HEK293 (cell line): ENCODE data around the gene UST.

Experiments used
- MZF1 ChIP-seq: fragments of 450-650 bp; formaldehyde crosslinking; IDR thresholded peaks from 2 replicates; pipeline ENCODE4 v1.5.1; 2017; ENCODE audit warnings: missing biosample characterization, missing genetic modification characterization, borderline replicate concordance
- REST ChIP-seq: fragments of 450-650 bp; formaldehyde crosslinking; IDR thresholded peaks from 2 replicates; pipeline ENCODE4 v1.5.1; 2016; ENCODE audit warnings: missing biosample characterization, missing genetic modification characterization
- ZBTB17 ChIP-seq: fragments of 450-650 bp; formaldehyde crosslinking; IDR thresholded peaks from 2 replicates; pipeline ENCODE4 v1.5.1; 2016; ENCODE audit warnings: missing biosample characterization, missing genetic modification characterization
- ZBTB20 ChIP-seq: fragments of 450-650 bp; formaldehyde crosslinking; IDR thresholded peaks from 2 replicates; pipeline ENCODE4 v1.5.1; 2016; ENCODE audit warnings: missing biosample characterization, missing genetic modification characterization
- ZNF184 ChIP-seq: fragments of 450-650 bp; IDR thresholded peaks from 2 replicates; pipeline ENCODE4 v1.5.1; 2018; ENCODE audit warnings: missing biosample characterization, mild to moderate bottlenecking, missing genetic modification characterization
- ZNF280C ChIP-seq: fragments of 450-650 bp; formaldehyde crosslinking; IDR thresholded peaks from 2 replicates; pipeline ENCODE4 v1.5.1; 2016; ENCODE audit warnings: missing biosample characterization, missing genetic modification characterization
- ZNF335 ChIP-seq: fragments of 450-650 bp; formaldehyde crosslinking; conservative IDR thresholded peaks from 2 replicates; pipeline ENCODE4 v1.5.1; 2016; ENCODE audit warnings: missing biosample characterization, missing genetic modification characterization
- ZNF664 ChIP-seq: fragments of 450-650 bp; formaldehyde crosslinking; IDR thresholded peaks from 2 replicates; pipeline ENCODE4 v1.5.1; 2016; ENCODE audit warnings: missing biosample characterization, missing genetic modification characterization
- ZNF692 ChIP-seq: fragments of 450-650 bp; formaldehyde crosslinking; IDR thresholded peaks from 2 replicates; pipeline ENCODE4 v1.5.1; 2016; ENCODE audit warnings: missing biosample characterization, missing genetic modification characterization
- TF ChIP-seq, protein P1 (sequence below): fragments of 450-650 bp; formaldehyde crosslinking; IDR thresholded peaks from 2 replicates; pipeline ENCODE4 v1.5.1; 2016; ENCODE audit warnings: missing biosample characterization, missing genetic modification characterization
- TF ChIP-seq, protein P2 (sequence below): fragments of 450-650 bp; formaldehyde crosslinking; IDR thresholded peaks from 2 replicates; pipeline ENCODE4 v1.5.1; 2017; ENCODE audit warnings: missing biosample characterization, missing genetic modification characterization
- TF ChIP-seq, protein P3 (sequence below): fragments of 450-650 bp; formaldehyde crosslinking; IDR thresholded peaks from 2 replicates; pipeline ENCODE4 v1.5.1; 2016; ENCODE audit warnings: missing biosample characterization, missing genetic modification characterization, borderline replicate concordance
- TF ChIP-seq, protein P4 (sequence below): fragments of 450-650 bp; formaldehyde crosslinking; IDR thresholded peaks from 2 replicates; pipeline ENCODE4 v1.5.1; 2016; ENCODE audit warnings: missing biosample characterization, missing genetic modification characterization

DNA sequence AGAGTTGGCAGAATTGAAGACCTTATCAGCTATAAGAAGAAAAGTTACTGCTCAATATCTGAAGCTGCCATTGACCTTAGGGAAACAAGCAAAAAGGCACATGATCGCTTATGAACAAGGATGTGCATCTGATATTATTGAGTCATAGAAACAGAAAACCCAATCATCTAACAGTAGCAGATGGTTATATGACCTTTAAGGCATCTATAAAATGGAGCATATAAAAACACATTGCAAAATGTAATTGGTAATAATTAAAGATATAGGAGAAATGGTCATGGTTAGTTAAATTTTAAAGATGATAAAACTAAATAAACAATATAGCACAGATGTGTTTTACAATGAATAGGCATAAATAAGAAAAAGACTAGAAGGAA lies 310.6 kb downstream of the UST start:
- TF ChIP-seq, protein P1, sequence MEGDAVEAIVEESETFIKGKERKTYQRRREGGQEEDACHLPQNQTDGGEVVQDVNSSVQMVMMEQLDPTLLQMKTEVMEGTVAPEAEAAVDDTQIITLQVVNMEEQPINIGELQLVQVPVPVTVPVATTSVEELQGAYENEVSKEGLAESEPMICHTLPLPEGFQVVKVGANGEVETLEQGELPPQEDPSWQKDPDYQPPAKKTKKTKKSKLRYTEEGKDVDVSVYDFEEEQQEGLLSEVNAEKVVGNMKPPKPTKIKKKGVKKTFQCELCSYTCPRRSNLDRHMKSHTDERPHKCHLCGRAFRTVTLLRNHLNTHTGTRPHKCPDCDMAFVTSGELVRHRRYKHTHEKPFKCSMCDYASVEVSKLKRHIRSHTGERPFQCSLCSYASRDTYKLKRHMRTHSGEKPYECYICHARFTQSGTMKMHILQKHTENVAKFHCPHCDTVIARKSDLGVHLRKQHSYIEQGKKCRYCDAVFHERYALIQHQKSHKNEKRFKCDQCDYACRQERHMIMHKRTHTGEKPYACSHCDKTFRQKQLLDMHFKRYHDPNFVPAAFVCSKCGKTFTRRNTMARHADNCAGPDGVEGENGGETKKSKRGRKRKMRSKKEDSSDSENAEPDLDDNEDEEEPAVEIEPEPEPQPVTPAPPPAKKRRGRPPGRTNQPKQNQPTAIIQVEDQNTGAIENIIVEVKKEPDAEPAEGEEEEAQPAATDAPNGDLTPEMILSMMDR (tag by site-specific recombination), result no peak
- TF ChIP-seq ZNF664 (no peak), ZNF280C (tag by site-specific recombination) (no peak), REST (tag by site-specific recombination) (no peak), ZNF692 (tag by site-specific recombination) (no peak), ZBTB20 (tag by site-specific recombination) (no peak), ZNF184 (tag by site-specific recombination) (no peak), ZNF335 (no peak), ZBTB17 (peak; percentile 80), MZF1 (no peak)
- TF ChIP-seq, protein P2, sequence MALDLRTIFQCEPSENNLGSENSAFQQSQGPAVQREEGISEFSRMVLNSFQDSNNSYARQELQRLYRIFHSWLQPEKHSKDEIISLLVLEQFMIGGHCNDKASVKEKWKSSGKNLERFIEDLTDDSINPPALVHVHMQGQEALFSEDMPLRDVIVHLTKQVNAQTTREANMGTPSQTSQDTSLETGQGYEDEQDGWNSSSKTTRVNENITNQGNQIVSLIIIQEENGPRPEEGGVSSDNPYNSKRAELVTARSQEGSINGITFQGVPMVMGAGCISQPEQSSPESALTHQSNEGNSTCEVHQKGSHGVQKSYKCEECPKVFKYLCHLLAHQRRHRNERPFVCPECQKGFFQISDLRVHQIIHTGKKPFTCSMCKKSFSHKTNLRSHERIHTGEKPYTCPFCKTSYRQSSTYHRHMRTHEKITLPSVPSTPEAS (tag by site-specific recombination), result no peak
- TF ChIP-seq, protein P3, sequence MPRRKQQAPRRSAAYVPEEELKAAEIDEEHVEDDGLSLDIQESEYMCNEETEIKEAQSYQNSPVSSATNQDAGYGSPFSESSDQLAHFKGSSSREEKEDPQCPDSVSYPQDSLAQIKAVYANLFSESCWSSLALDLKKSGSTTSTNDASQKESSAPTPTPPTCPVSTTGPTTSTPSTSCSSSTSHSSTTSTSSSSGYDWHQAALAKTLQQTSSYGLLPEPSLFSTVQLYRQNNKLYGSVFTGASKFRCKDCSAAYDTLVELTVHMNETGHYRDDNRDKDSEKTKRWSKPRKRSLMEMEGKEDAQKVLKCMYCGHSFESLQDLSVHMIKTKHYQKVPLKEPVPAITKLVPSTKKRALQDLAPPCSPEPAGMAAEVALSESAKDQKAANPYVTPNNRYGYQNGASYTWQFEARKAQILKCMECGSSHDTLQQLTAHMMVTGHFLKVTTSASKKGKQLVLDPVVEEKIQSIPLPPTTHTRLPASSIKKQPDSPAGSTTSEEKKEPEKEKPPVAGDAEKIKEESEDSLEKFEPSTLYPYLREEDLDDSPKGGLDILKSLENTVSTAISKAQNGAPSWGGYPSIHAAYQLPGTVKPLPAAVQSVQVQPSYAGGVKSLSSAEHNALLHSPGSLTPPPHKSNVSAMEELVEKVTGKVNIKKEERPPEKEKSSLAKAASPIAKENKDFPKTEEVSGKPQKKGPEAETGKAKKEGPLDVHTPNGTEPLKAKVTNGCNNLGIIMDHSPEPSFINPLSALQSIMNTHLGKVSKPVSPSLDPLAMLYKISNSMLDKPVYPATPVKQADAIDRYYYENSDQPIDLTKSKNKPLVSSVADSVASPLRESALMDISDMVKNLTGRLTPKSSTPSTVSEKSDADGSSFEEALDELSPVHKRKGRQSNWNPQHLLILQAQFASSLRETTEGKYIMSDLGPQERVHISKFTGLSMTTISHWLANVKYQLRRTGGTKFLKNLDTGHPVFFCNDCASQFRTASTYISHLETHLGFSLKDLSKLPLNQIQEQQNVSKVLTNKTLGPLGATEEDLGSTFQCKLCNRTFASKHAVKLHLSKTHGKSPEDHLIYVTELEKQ (tag by site-specific recombination), result no peak
- TF ChIP-seq, protein P4, sequence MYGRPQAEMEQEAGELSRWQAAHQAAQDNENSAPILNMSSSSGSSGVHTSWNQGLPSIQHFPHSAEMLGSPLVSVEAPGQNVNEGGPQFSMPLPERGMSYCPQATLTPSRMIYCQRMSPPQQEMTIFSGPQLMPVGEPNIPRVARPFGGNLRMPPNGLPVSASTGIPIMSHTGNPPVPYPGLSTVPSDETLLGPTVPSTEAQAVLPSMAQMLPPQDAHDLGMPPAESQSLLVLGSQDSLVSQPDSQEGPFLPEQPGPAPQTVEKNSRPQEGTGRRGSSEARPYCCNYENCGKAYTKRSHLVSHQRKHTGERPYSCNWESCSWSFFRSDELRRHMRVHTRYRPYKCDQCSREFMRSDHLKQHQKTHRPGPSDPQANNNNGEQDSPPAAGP (tag by site-specific recombination), result no peak
